Measurements from ENCODE around the gene SP4.

DNA sequence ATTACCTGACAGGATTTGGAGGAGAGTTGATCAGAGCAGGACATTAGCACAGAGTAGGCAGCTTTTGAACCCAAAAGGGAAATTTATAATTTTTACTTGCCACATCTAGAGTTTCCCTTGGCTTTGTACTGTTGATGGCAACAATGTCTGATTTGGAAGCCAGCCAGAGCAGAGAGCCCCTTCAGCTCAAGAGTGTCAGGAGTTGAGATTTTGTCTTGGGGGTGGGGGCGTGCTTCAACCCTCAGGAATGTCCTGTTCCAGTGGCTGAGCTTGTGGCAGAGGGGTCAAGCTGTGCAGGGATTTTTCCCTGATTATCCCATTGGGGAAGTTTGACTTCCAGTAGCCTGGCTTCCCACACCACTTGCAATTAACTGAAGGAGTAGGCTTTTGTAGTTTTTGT lies 27.0 kb downstream of the SP4 start:
- no peak for TF ChIP-seq FOXK2 (IDR thresholded peaks at IDR 0.05)
- TF ChIP-seq FOXM1 (IDR thresholded peaks at IDR 0.05; ENCODE audit: borderline replicate concordance), result no peak
- no peak for TF ChIP-seq BHLHE40 (IDR thresholded peaks at IDR 0.05; ENCODE audit: borderline replicate concordance)
- TF ChIP-seq ZNF384 (IDR thresholded peaks at IDR 0.05), result no peak
- no peak for TF ChIP-seq FOXA1 (IDR thresholded peaks at IDR 0.05)
- no peak for TF ChIP-seq LEF1 (IDR thresholded peaks at IDR 0.05; ENCODE audit: borderline replicate concordance)
- TF ChIP-seq CTBP1 (IDR thresholded peaks at IDR 0.05; ENCODE audit: borderline replicate concordance), result no peak
- TF ChIP-seq SUZ12 (IDR thresholded peaks at IDR 0.05), result no peak
- TF ChIP-seq, protein P1, sequence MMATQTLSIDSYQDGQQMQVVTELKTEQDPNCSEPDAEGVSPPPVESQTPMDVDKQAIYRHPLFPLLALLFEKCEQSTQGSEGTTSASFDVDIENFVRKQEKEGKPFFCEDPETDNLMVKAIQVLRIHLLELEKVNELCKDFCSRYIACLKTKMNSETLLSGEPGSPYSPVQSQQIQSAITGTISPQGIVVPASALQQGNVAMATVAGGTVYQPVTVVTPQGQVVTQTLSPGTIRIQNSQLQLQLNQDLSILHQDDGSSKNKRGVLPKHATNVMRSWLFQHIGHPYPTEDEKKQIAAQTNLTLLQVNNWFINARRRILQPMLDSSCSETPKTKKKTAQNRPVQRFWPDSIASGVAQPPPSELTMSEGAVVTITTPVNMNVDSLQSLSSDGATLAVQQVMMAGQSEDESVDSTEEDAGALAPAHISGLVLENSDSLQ (IDR thresholded peaks at IDR 0.05), result no peak
